Astrocyte of the spinal cord (primary cell): Measurements from ENCODE around the gene BCDIN3D.

ENCODE experiments used
- DNase-seq: peaks from one replicate; pipeline ENCODE4 v3.0.0; 2011; ENCODE audit warnings: low read depth, low spot score
- H3K4me3 ChIP-seq: 2 replicates; pipeline ENCODE4 v1.5.1; 2011; ENCODE audit warnings: low read depth, mild to moderate bottlenecking, low read length, moderate library complexity
- in situ Hi-C: cut with HindIII; loops from 2 replicates; pipeline ENCODE4 v1.10.0; 2017; ENCODE audit warnings: low sequenced_read_pairs
- TF ChIP-seq, protein P1 (sequence below): IDR thresholded peaks from 2 replicates; pipeline ENCODE4 v1.5.1; 2012; ENCODE audit warnings: low read depth, mild to moderate bottlenecking, low read length, inconsistent platforms

Gene BCDIN3D

DNA sequence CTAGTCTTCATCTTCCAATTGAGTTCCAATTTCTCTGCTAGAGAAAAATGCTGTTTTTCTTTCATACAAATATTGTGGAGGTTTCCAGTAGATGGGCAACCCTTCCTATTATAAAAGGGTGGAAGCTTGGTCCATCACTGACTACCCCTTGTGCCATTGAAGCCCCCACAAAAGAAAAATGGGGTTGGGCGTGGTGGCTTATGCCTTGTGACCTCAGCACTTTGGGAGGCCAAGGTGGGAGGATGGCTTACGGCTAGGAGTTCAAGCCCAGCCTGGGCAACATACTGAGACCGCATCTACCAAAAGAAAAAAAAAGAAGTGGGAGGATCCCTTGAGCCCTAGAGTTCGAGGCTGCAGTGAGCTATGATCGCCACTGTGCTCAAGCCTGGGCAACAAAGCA is 37.5 kb downstream of the BCDIN3D start:
- in situ Hi-C loops: no loop called here
- no peak overlapping the region for H3K4me3 ChIP-seq
- TF ChIP-seq, protein P1, sequence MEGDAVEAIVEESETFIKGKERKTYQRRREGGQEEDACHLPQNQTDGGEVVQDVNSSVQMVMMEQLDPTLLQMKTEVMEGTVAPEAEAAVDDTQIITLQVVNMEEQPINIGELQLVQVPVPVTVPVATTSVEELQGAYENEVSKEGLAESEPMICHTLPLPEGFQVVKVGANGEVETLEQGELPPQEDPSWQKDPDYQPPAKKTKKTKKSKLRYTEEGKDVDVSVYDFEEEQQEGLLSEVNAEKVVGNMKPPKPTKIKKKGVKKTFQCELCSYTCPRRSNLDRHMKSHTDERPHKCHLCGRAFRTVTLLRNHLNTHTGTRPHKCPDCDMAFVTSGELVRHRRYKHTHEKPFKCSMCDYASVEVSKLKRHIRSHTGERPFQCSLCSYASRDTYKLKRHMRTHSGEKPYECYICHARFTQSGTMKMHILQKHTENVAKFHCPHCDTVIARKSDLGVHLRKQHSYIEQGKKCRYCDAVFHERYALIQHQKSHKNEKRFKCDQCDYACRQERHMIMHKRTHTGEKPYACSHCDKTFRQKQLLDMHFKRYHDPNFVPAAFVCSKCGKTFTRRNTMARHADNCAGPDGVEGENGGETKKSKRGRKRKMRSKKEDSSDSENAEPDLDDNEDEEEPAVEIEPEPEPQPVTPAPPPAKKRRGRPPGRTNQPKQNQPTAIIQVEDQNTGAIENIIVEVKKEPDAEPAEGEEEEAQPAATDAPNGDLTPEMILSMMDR: no peak
- DNase-seq: no peak

DNA sequence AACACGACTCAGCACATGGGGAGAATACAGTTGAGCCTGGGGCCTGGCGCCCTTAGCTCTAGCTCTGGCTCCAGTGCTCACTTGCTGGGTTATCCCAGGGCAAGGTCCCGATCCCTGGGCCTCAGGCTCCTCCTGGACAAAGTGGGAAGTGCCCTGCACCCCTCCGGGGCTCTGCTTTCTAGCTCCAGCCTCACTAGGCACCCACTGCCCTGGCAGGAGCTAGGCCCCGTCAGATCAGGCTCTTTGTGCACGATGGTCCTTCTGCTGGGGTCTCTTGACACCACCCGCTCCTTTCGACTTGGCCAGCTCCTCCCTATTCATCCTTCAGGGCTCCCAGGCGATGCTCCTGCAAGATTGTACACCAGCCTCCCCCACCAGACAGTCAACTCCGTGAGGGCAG is 38.1 kb downstream of the BCDIN3D start:
- TF ChIP-seq, protein P1: no peak
- no peak overlapping the region for H3K4me3 ChIP-seq
- DNase-seq: no peak
- in situ Hi-C loops: no loop called here

DNA sequence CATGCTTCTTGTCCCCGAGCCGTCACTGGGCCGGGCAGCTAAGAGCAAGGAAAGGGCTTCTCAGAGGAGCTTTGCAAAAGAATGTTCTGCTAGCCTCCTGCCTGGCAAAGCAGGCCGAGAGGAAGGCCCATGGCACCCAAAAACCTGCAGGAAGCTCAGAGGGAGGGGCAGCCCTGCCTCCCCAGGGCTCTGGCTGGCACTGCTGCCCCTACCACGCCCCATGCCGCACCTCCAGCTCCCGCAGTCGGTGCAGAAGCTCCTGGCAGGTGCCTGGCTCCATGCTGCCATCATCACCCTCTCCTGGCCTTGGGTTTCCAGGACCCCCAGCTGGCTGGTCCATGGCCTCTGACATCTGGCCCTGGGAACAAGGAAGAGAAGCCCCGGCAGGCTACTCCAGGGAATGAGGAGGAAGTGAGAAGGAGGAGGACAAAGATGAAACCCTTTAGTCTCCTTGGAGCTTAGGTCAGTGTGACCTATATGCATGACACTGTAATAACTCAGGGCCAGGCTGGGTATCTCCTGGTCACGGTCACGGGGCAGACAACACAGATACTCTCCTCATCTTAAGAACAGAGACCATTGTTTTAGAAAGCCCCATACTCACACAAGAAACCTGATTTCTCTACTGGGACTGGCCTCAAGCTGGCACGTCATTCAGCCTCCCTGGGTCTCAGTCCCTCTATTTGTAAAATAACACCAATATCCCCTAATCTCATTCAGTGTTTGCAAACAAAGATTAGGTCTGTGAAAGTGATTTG is 39.0 kb downstream of the BCDIN3D start:
- DNase-seq: no peak
- no peak overlapping the region for H3K4me3 ChIP-seq
- in situ Hi-C loops: no loop called here
- TF ChIP-seq, protein P1: no peak

DNA sequence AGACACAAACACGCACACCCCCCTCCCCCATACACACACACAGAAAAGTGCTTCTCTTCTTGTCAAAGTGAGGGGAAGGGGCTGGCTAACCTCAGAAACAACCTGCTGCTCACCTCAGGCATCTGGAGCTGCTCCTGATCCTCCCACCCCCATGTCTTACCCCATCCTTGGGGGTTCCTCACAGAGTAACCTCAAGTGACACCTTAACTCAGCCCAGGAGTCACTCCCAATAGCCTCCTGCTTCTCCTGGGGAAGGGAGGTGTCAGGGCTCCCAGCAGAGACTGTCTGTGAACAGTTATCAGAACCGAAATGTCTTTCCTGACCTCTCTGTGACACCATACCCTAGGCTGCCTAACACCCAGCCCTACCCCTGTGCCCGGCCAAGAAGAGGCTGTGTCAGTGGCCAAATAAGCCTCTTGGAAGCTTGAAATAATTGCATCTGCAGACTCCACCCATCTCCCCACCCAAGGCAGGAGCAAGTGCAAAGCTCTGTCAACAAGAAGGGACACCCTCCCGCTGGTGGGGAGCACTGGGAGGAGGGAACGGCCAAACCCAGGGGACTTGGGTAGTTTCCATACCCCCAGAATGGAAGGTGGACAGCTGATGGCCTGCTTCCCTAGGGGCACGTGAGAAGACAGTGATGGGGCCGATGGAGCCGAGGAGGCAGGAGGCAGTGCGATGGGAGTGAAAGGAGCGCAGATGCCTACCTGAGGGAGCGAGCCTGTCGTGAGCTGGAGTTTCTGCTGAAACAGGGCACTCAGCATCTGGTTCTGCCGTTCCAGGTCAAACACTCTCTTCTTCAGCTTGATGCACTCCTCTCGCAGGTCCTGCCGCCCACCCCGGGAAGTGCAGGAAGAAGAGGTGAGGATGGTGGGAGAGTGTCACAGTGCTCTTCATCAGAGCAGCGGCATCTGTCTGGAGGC is 41.5 kb downstream of the BCDIN3D start:
- no peak overlapping the region for H3K4me3 ChIP-seq
- in situ Hi-C loops: no loop called here
- TF ChIP-seq, protein P1: no peak
- DNase-seq: no peak

DNA sequence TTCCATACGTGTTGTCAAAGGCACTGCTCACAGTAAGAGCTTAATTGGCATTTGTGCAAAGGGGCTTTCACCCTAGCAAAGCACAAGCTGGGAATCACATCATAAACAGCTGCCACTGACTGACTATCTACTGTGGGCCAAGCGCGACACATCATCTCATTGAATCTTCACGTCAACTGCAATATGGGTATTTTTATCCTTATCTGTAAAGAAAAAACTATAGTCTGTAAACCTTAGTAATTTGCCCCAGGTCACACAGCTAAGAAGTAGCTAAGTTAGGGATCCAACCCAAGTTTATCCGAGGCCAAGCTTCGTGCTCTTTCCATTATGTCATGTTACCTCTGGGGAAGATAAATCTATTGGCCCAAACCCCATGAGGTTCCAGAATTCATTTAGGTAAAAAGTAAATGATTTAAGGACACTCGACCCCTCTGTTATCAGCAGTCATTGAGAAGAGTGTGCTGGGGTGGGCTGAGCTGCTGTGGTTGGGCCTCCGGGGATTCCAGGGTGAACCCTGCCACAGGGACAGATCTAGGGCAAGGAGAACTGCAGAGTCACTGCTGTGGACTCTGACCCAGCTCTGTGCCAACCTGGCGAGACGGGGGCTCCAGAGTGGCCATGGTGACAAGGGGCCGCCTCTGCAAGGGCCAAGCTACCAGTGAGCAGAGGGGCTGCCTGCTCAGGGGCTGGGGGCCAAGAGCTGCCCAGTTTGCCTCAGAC is 42.3 kb downstream of the BCDIN3D start:
- in situ Hi-C loops: no loop called here
- no peak for DNase-seq
- TF ChIP-seq, protein P1: no peak
- H3K4me3 ChIP-seq: no peak overlapping the region

DNA sequence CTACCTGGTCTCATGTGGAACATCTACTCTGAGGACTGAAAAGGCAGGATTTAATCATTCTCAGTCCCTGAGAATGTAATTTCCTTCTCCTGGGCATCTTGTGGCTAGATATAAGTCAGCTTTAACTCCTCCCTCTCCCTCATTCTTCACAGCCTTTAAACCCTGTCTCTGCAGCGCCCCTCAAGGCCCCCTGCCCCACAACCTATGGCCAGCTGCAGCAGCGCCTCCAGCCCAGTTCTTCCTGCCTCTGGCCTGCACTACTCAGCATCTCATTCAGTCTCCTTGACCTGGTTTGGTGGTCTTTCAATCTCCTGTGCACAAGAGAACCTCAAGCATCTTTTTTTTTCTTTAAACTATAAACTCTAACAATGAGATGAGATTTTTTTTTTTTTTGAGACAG is 44.0 kb downstream of the BCDIN3D start:
- in situ Hi-C loops: no loop called here
- TF ChIP-seq, protein P1: no peak
- DNase-seq: no peak
- no peak overlapping the region for H3K4me3 ChIP-seq
